Hypothalamus (tissue), 51 donors: ENCODE measurements around the gene SPINDOC.

Experiments used
- DNase-seq, 51 donors: peaks; one replicate each; lab custom pipeline; 2025; lab: John Stamatoyannopoulos, UW

The SPINDOC gene

GRCh38 chr11:63829823-63830489 lies 16.7 kb downstream of the SPINDOC start:
- DNase-seq, result no peak

- no peak for DNase-seq
Observed at GRCh38 chr11:63831326-63831725, 18.1 kb downstream of the SPINDOC start.

- no peak for DNase-seq
Observed at GRCh38 chr11:63832336-63832735, 19.1 kb downstream of the SPINDOC start.

GRCh38 chr11:63833048-63833447 lies 19.8 kb downstream of the SPINDOC start:
- DNase-seq, result no peak

GRCh38 chr11:63834535-63835157 lies 21.4 kb downstream of the SPINDOC start:
- no peak for DNase-seq

- DNase-seq, result no peak
Observed at GRCh38 chr11:63835158-63835545, 21.9 kb downstream of the SPINDOC start.

- DNase-seq, result peak in 47 of 51 donors; percentile 12 to 79 (median 48)
Observed at GRCh38 chr11:63837027-63837688, 23.9 kb downstream of the SPINDOC start.

- no peak for DNase-seq
Observed at GRCh38 chr11:63837739-63838138, 24.5 kb downstream of the SPINDOC start.

- DNase-seq, result peak in 3 of 51 donors; percentile 9 to 59 (median 56)
Observed at GRCh38 chr11:63838150-63838677, 25.0 kb downstream of the SPINDOC start.

- peak; percentile 82 to 100 (median 98) for DNase-seq
Observed at GRCh38 chr11:63838678-63839507, 25.6 kb downstream of the SPINDOC start, which contains the start of gene MARK2. TSS of gene MARK2 (plus strand) at chr11:63839110. CDS start at chr11:63839507, 397 bp downstream.

- peak in 19 of 51 donors; percentile 14 to 71 (median 47) for DNase-seq
Observed at GRCh38 chr11:63839508-63840355, 26.5 kb downstream of the SPINDOC start.

- DNase-seq, result no peak
Observed at GRCh38 chr11:63840356-63841060, 27.3 kb downstream of the SPINDOC start.

GRCh38 chr11:63841554-63841953 lies 28.3 kb downstream of the SPINDOC start:
- peak in 15 of 51 donors; percentile 10 to 46 (median 19) for DNase-seq

GRCh38 chr11:63843041-63843440 lies 29.8 kb downstream of the SPINDOC start:
- DNase-seq, result peak in 4 of 51 donors; percentile 11 to 32 (median 24)

- DNase-seq, result no peak
Observed at GRCh38 chr11:63844836-63845235, 31.6 kb downstream of the SPINDOC start.

GRCh38 chr11:63845303-63845702 lies 32.0 kb downstream of the SPINDOC start:
- no peak for DNase-seq

GRCh38 chr11:63845911-63846310 lies 32.7 kb downstream of the SPINDOC start:
- DNase-seq, result no peak

GRCh38 chr11:63846897-63847296 lies 33.6 kb downstream of the SPINDOC start:
- no peak for DNase-seq

GRCh38 chr11:63847363-63847762 lies 34.1 kb downstream of the SPINDOC start:
- peak in 2 of 51 donors; percentile 30 to 42 for DNase-seq
